SU-DHL-6 (cell line): ENCODE data around the gene ABCG1.
A peak's percentile ranks its signal among the peaks of the same experiment; 100 is the strongest.

Experiments used
- H2AFZ ChIP-seq: fragments of 200-600 bp; sonication (generic); 2 replicates; pipeline ENCODE4 v1.6.1; 2014; ENCODE audit warnings: low read depth, mild to moderate bottlenecking, moderate library complexity, mixed read lengths, antibody characterized with exemption, low read length; ENCODE audit not compliant: severe bottlenecking
- H3F3A ChIP-seq: fragments of 200-600 bp; shearing (Covaris generic); 2 replicates; pipeline ENCODE4 v1.6.0; 2016; ENCODE audit warnings: antibody characterized with exemption, mild to moderate bottlenecking; ENCODE audit not compliant: insufficient read depth
- H3K27ac ChIP-seq: fragments of 200-600 bp; sonication (generic); 2 replicates; pipeline ENCODE4 v1.5.1; 2016; ENCODE audit warnings: low read depth, mild to moderate bottlenecking, low read length, moderate library complexity, mixed read lengths
- H3K27me3 ChIP-seq: fragments of 200-600 bp; sonication (generic), shearing (Covaris generic); 2 replicates; pipeline ENCODE4 v1.6.0; 2014; ENCODE audit warnings: mild to moderate bottlenecking, low read length
- H3K36me3 ChIP-seq: fragments of 200-600 bp; sonication (generic); 2 replicates; pipeline ENCODE4 v1.6.1; 2014; ENCODE audit warnings: mild to moderate bottlenecking, low read length, mixed read lengths
- H3K4me2 ChIP-seq: fragments of 300-600, 200-600 bp; shearing (Covaris generic), sonication (generic); 2 replicates; pipeline ENCODE4 v1.6.0; 2014; ENCODE audit warnings: low read length, low read depth, mild to moderate bottlenecking; ENCODE audit not compliant: poor library complexity, severe bottlenecking
- H3K4me3 ChIP-seq: fragments of 200-600 bp; sonication (generic); 2 replicates; pipeline ENCODE4 v1.5.1; 2014; ENCODE audit warnings: antibody characterized with exemption, low read length, mild to moderate bottlenecking, mixed read lengths; ENCODE audit not compliant: insufficient read depth, poor library complexity, severe bottlenecking
- H3K79me2 ChIP-seq: fragments of 200-600 bp; sonication (generic); 2 replicates; pipeline ENCODE4 v1.6.1; 2014; ENCODE audit warnings: mild to moderate bottlenecking, low read length, moderate library complexity; ENCODE audit not compliant: insufficient read depth
- H3K9ac ChIP-seq: fragments of 200-600 bp; sonication (generic); 2 replicates; pipeline ENCODE4 v1.7.0; 2014; ENCODE audit warnings: mild to moderate bottlenecking, low read length
- H3K9me2 ChIP-seq: fragments of 200-600 bp; sonication (generic); replicated peaks from 2 replicates; pipeline ENCODE4 v1.6.1; 2014; ENCODE audit warnings: low read length; ENCODE audit not compliant: insufficient read depth
- H3K9me3 ChIP-seq: fragments of 200-600 bp; sonication (generic); 2 replicates; pipeline ENCODE4 v1.6.1; 2014; ENCODE audit warnings: low read length, mixed read lengths; ENCODE audit not compliant: insufficient read depth
- H4K20me1 ChIP-seq: fragments of 200-600 bp; sonication (generic); 2 replicates; pipeline ENCODE4 v1.6.1; 2014; ENCODE audit warnings: low read depth, mild to moderate bottlenecking, antibody characterized with exemption, low read length, moderate library complexity, mixed read lengths
- CTCF ChIP-seq: fragments of 200-600 bp; sonication (generic); IDR thresholded peaks from one replicate; pipeline ENCODE4 v1.5.1; 2017; ENCODE audit warnings: antibody characterized with exemption, mild to moderate bottlenecking, low read length, moderate library complexity; ENCODE audit not compliant: insufficient read depth, poor library complexity, severe bottlenecking
- EZH2phosphoT487 ChIP-seq: fragments of 200-600 bp; sonication (generic), shearing (Covaris generic); conservative IDR thresholded peaks from 2 replicates; pipeline ENCODE4 v1.6.1; 2018; ENCODE audit warnings: mild to moderate bottlenecking, antibody characterized with exemption, low read length, moderate library complexity, mixed read lengths

The ABCG1 gene

GRCh38 chr21:42248241-42248640 is 29.3 kb downstream of the ABCG1 start:
- Histone ChIP-seq H4K20me1 (no peaks in the 10 kb centered on the region), H2AFZ (no peak overlapping the region), H3K9me2 (no peaks in the 10 kb centered on the region), H3K79me2 (no peaks in the 10 kb centered on the region), H3K9ac (no peak overlapping the region), H3K27ac (no peak overlapping the region), H3K27me3 (no peaks in the 10 kb centered on the region), H3K36me3 (no peaks in the 10 kb centered on the region), H3K4me3 (no peak overlapping the region), H3K9me3 (no peaks in the 10 kb centered on the region), H3K4me2 (no peak overlapping the region), H3F3A (peaks cover 8% of the 10 kb centered on the region; the same call in 1 of the 2 replicates)
- TF ChIP-seq CTCF: no peak
- no peak for TF ChIP-seq EZH2phosphoT487

DNA sequence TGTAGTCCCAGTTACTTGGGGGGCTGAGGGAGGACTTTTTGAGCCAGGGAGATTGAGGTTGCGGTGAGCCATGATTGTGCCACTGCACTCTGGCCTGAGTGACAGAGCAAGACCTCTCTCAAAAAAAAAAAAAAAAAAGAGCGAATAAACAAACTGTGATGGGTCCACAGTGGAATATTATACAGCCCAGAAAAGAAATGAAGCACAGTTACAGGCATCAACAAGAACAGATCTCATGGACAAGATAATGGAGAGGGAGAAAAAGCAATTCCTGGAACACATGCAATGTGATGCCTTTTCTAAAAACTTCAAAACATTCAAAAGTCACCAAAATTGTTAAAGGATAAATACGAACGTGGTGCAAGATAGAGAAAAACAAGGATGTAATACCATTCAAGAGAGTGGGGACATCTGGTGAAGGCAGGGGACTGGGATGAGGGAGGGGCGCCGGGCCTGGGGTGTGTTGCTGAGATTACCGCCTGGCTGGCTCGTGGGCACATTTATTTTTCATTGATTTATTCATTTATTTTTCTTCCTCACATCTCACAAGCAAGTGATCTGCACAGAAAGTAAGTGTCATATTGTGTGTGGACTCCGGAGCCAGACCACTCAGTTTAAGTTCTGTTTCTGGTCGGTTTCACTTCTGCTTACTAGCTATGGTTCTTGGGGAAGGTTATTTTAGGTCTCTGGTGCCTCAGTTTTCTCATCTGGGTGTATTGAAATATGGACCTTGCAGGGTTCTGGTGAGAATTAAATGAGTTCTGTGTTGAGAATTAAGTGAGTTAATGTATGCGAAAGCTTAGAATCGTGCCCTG is 30.1 kb downstream of the ABCG1 start:
- Histone ChIP-seq H3K27ac (peak overlapping the region; percentile 80), H3K79me2 (no peaks in the 10 kb centered on the region), H3K9ac (peak overlapping the region; percentile 27; the same call in 1 of the 2 replicates), H3K27me3 (no peaks in the 10 kb centered on the region), H3K4me3 (no peak overlapping the region), H3K36me3 (no peaks in the 10 kb centered on the region), H3F3A (peaks cover 8% of the 10 kb centered on the region; the same call in 1 of the 2 replicates), H2AFZ (no peak overlapping the region), H3K9me2 (no peaks in the 10 kb centered on the region), H3K4me2 (peak overlapping the region; percentile 54), H3K9me3 (no peaks in the 10 kb centered on the region), H4K20me1 (no peaks in the 10 kb centered on the region)
- TF ChIP-seq CTCF (no peak), EZH2phosphoT487 (no peak)

GRCh38 chr21:42250422-42251403 is 31.8 kb downstream of the ABCG1 start:
- no peaks in the 10 kb centered on the region for H3K9me3 ChIP-seq
- no peak overlapping the region for H3K27ac ChIP-seq
- H4K20me1 ChIP-seq: no peaks in the 10 kb centered on the region
- no peak for TF ChIP-seq EZH2phosphoT487
- TF ChIP-seq CTCF: no peak
- no peaks in the 10 kb centered on the region for H3K9me2 ChIP-seq
- no peak overlapping the region for H3K4me3 ChIP-seq
- H3K79me2 ChIP-seq: no peaks in the 10 kb centered on the region
- H3K4me2 ChIP-seq: no peak overlapping the region
- H3K36me3 ChIP-seq: no peaks in the 10 kb centered on the region
- no peak overlapping the region for H2AFZ ChIP-seq
- H3F3A ChIP-seq: peaks cover 8% of the 10 kb centered on the region; the same call in 1 of the 2 replicates
- no peak overlapping the region for H3K9ac ChIP-seq
- H3K27me3 ChIP-seq: no peaks in the 10 kb centered on the region
